Stimulated activated CD4-positive, alpha-beta T cell treated with anti-CD3 and anti-CD28 coated beads, TNF-alpha, amount 100 ng/mL, for 48 hours (primary cell): ENCODE measurements around the gene PLEKHM3.

Source experiments
- DNase-seq, 3 donors: peaks; one replicate each; pipeline ENCODE4 v3.0.0-alpha.2; 2020; ENCODE audit warnings: low read depth in 3 of 3

PLEKHM3 gene

GRCh38 chr2:207854484-207855440 lies 170.6 kb downstream of the PLEKHM3 start:
- no peak for DNase-seq

- no peak for DNase-seq
These were observed 172.5 kb downstream of the PLEKHM3 start for GRCh38 chr2:207852791-207853190.

- DNase-seq: no peak
These were observed 175.9 kb downstream of the PLEKHM3 start for GRCh38 chr2:207849443-207849842.

GRCh38 chr2:207848545-207848928 lies 176.8 kb downstream of the PLEKHM3 start:
- no peak for DNase-seq

- DNase-seq: no peak
These were observed 177.4 kb downstream of the PLEKHM3 start for GRCh38 chr2:207847807-207848544.

- DNase-seq: no peak
These were observed 178.1 kb downstream of the PLEKHM3 start for GRCh38 chr2:207847098-207847806.

GRCh38 chr2:207845202-207845864 lies 180.0 kb downstream of the PLEKHM3 start:
- DNase-seq: no peak

GRCh38 chr2:207844648-207845047 lies 180.7 kb downstream of the PLEKHM3 start:
- DNase-seq: no peak

- no peak for DNase-seq
These were observed 185.2 kb downstream of the PLEKHM3 start for GRCh38 chr2:207840101-207840500.

- DNase-seq: no peak
These were observed 185.8 kb downstream of the PLEKHM3 start for GRCh38 chr2:207839575-207839974.

- no peak for DNase-seq
These were observed 186.3 kb downstream of the PLEKHM3 start for GRCh38 chr2:207839028-207839427.

GRCh38 chr2:207836521-207837133 lies 188.7 kb downstream of the PLEKHM3 start:
- DNase-seq: no peak

- no peak for DNase-seq
These were observed 189.5 kb downstream of the PLEKHM3 start for GRCh38 chr2:207835805-207836204.

- no peak for DNase-seq
These were observed 192.0 kb downstream of the PLEKHM3 start for GRCh38 chr2:207833251-207833751.

GRCh38 chr2:207831584-207832248 lies 193.6 kb downstream of the PLEKHM3 start:
- no peak for DNase-seq

GRCh38 chr2:207830778-207831438 lies 194.4 kb downstream of the PLEKHM3 start:
- DNase-seq: no peak

GRCh38 chr2:207828361-207829057 lies 196.8 kb downstream of the PLEKHM3 start:
- DNase-seq: no peak

- DNase-seq: no peak
These were observed 199.3 kb downstream of the PLEKHM3 start for GRCh38 chr2:207825978-207826377.
